Calu3 (cell line): ENCODE measurements around the gene SUFU. TPM values are rescaled to one million over a fixed set of nuclear protein-coding genes. Genes with fewer than 3 reads are reported as not detected.

ENCODE experiments used
- BruUV-seq: library from RNA; stranded (reverse); fragments of 400-500 nt; replicated peaks from 2 replicates; lab custom pipeline; 2021; lab: Mats Ljungman, UMichigan
- CTCF ChIA-PET: fragments of 300-600 bp; sonication (Branson Sonifier 250); formaldehyde crosslinking; loops from one replicate; lab custom pipeline; 2022; ENCODE audit warnings: antibody characterized with exemption; lab: Charles Lee
- DNase-seq: peaks from one replicate; pipeline ENCODE4 v3.0.0; 2022
- H3K27ac Mint-ChIP-seq: one replicate; pipeline ENCODE4 v1.8.0; 2022; ENCODE audit warnings: mixed read lengths; ENCODE audit not compliant: unreplicated experiment
- H3K27me3 Mint-ChIP-seq: one replicate; pipeline ENCODE4 v1.8.0; 2022; ENCODE audit warnings: mixed read lengths; ENCODE audit not compliant: unreplicated experiment
- H3K36me3 Mint-ChIP-seq: one replicate; pipeline ENCODE4 v1.8.0; 2022; ENCODE audit warnings: mild to moderate bottlenecking, moderate library complexity, mixed read lengths; ENCODE audit not compliant: insufficient read depth, unreplicated experiment
- H3K4me1 Mint-ChIP-seq: one replicate; pipeline ENCODE4 v1.8.0; 2022; ENCODE audit warnings: mild to moderate bottlenecking, low read depth, mixed read lengths; ENCODE audit not compliant: unreplicated experiment
- H3K4me3 Mint-ChIP-seq: one replicate; pipeline ENCODE4 v1.8.0; 2022; ENCODE audit warnings: mild to moderate bottlenecking, low read depth, moderate library complexity, mixed read lengths; ENCODE audit not compliant: unreplicated experiment
- H3K9me3 Mint-ChIP-seq: one replicate; pipeline ENCODE4 v1.8.0; 2022; ENCODE audit warnings: low read depth, mixed read lengths; ENCODE audit not compliant: unreplicated experiment
- CTCF ChIP-seq: fragments of 200-600 bp; IDR thresholded peaks from one replicate; pipeline ENCODE4 v1.8.0; 2022; ENCODE audit warnings: antibody characterized with exemption; ENCODE audit not compliant: unreplicated experiment
- intact Hi-C: fragments of 100-400 bp; cut with micrococcal nuclease; formaldehyde crosslinking; loops from one replicate; pipeline ENCODE4 v1.10.0; 2022; ENCODE audit not compliant: unreplicated experiment
- total RNA-seq: library from RNA; stranded (reverse); gene quantifications from 2 replicates; pipeline ENCODE4 v1.2.3, GENCODE V29; 2022

The SUFU gene
- total RNA-seq, 1 experiment from 2014 or later, result 7.0 TPM

- DNase-seq, result no peak
- no peaks in the 10 kb centered on the region for H3K9me3 Mint-ChIP-seq
- no TSS peak for BruUV-seq
- no peak for TF ChIP-seq CTCF
- no peak overlapping the region for H3K4me3 Mint-ChIP-seq
- intact Hi-C loops, result no loop called here
- H3K36me3 Mint-ChIP-seq, result no peaks in the 10 kb centered on the region
- no peaks in the 10 kb centered on the region for H3K4me1 Mint-ChIP-seq
- H3K27me3 Mint-ChIP-seq, result no peaks in the 10 kb centered on the region
- CTCF ChIA-PET, result no interaction called here
- no peak overlapping the region for H3K27ac Mint-ChIP-seq
Observed at GRCh38 chr10:102545265-102545871, 41.6 kb downstream of the SUFU start.

- no peak for TF ChIP-seq CTCF
- no peaks in the 10 kb centered on the region for H3K9me3 Mint-ChIP-seq
- CTCF ChIA-PET, result no interaction called here
- H3K4me1 Mint-ChIP-seq, result no peaks in the 10 kb centered on the region
- BruUV-seq, result no TSS peak
- intact Hi-C loops, result no loop called here
- H3K27me3 Mint-ChIP-seq, result no peaks in the 10 kb centered on the region
- no peak for DNase-seq
- H3K27ac Mint-ChIP-seq, result no peak overlapping the region
- no peak overlapping the region for H3K4me3 Mint-ChIP-seq
- H3K36me3 Mint-ChIP-seq, result no peaks in the 10 kb centered on the region
Observed at GRCh38 chr10:102545997-102546396, 42.2 kb downstream of the SUFU start.

- BruUV-seq, result no TSS peak
- no peaks in the 10 kb centered on the region for H3K4me1 Mint-ChIP-seq
- H3K9me3 Mint-ChIP-seq, result no peaks in the 10 kb centered on the region
- no peaks in the 10 kb centered on the region for H3K36me3 Mint-ChIP-seq
- no peaks in the 10 kb centered on the region for H3K27me3 Mint-ChIP-seq
- intact Hi-C loops, result no loop called here
- no peak for DNase-seq
- H3K4me3 Mint-ChIP-seq, result no peak overlapping the region
- H3K27ac Mint-ChIP-seq, result no peak overlapping the region
- CTCF ChIA-PET, result no interaction called here
- no peak for TF ChIP-seq CTCF
Observed at GRCh38 chr10:102546606-102547320, 43.0 kb downstream of the SUFU start.

GRCh38 chr10:102549549-102549948, 45.8 kb downstream of the SUFU start:
- Mint-ChIP-seq H3K9me3 (no peaks in the 10 kb centered on the region), H3K4me3 (no peak overlapping the region), H3K36me3 (no peaks in the 10 kb centered on the region), H3K4me1 (no peaks in the 10 kb centered on the region), H3K27me3 (no peaks in the 10 kb centered on the region), H3K27ac (no peak overlapping the region)
- TF ChIP-seq CTCF, result no peak
- intact Hi-C loops, result no loop called here
- no TSS peak for BruUV-seq
- DNase-seq, result no peak
- CTCF ChIA-PET, result no interaction called here
